NCI-H748 treated with DMSO at 0.1 percent for 48 hours (cell line): ENCODE results near the gene MEGF11.

Source experiments
- DNase-seq: peaks from one replicate; lab custom pipeline; 2025; lab: John Stamatoyannopoulos, UW

Gene MEGF11

GRCh38 chr15:65918357-65918920, 335.1 kb downstream of the MEGF11 start:
- DNase-seq: no peak

GRCh38 chr15:65917936-65918335, 335.6 kb downstream of the MEGF11 start:
- DNase-seq: no peak

GRCh38 chr15:65917407-65917756, 336.2 kb downstream of the MEGF11 start:
- no peak for DNase-seq

- no peak for DNase-seq
These were observed 336.7 kb downstream of the MEGF11 start for GRCh38 chr15:65916664-65917406.

GRCh38 chr15:65916041-65916663, 337.4 kb downstream of the MEGF11 start:
- no peak for DNase-seq

- DNase-seq: no peak
These were observed 338.3 kb downstream of the MEGF11 start for GRCh38 chr15:65914981-65915925.

- DNase-seq: no peak
These were observed 339.2 kb downstream of the MEGF11 start for GRCh38 chr15:65914386-65914785.

- DNase-seq: no peak
These were observed 339.8 kb downstream of the MEGF11 start for GRCh38 chr15:65913631-65914199.

GRCh38 chr15:65912235-65912634, 341.3 kb downstream of the MEGF11 start:
- no peak for DNase-seq

GRCh38 chr15:65910341-65910740, 343.2 kb downstream of the MEGF11 start:
- no peak for DNase-seq

- DNase-seq: no peak
These were observed 343.7 kb downstream of the MEGF11 start for GRCh38 chr15:65909831-65910230.

GRCh38 chr15:65908876-65909275, 344.7 kb downstream of the MEGF11 start:
- DNase-seq: no peak

- DNase-seq: no peak
These were observed 345.9 kb downstream of the MEGF11 start for GRCh38 chr15:65907661-65908060.

- no peak for DNase-seq
These were observed 347.2 kb downstream of the MEGF11 start for GRCh38 chr15:65906396-65906795.

GRCh38 chr15:65904301-65904700, 349.2 kb downstream of the MEGF11 start:
- DNase-seq: no peak

- DNase-seq: no peak
These were observed 350.1 kb downstream of the MEGF11 start for GRCh38 chr15:65903296-65904073.

- DNase-seq: no peak
These were observed 351.2 kb downstream of the MEGF11 start for GRCh38 chr15:65902373-65902772.

- DNase-seq: no peak
These were observed 351.7 kb downstream of the MEGF11 start for GRCh38 chr15:65901836-65902235.

- no peak for DNase-seq
These were observed 352.2 kb downstream of the MEGF11 start for GRCh38 chr15:65901336-65901735.

- no peak for DNase-seq
These were observed 353.1 kb downstream of the MEGF11 start for GRCh38 chr15:65900488-65900887.

- no peak for DNase-seq
These were observed 357.3 kb downstream of the MEGF11 start for GRCh38 chr15:65896236-65896635.
